Measurements from ENCODE around the gene MGMT.

MGMT gene

GRCh38 chr10:129815898-129816655 is 349.0 kb downstream of the MGMT start:
- no peak for DNase-seq

GRCh38 chr10:129816656-129817045 is 349.6 kb downstream of the MGMT start:
- no peak for DNase-seq
